WTC11 (cell line): Measurements from ENCODE around the gene XRCC5. TPM values are rescaled to one million over a fixed set of nuclear protein-coding genes. Genes with fewer than 3 reads are reported as not detected.

ENCODE experiments used
- ATAC-seq: fragments of 200-7000 bp; cut with Tn5 transposase; 2 replicates; pipeline ENCODE4 v1.10.0; 2021; ENCODE audit warnings: mild to moderate bottlenecking, moderate library complexity
- CTCF ChIA-PET: fragments of 300-600 bp; sonication (Branson Sonifier 250); formaldehyde crosslinking; loops from one replicate; lab custom pipeline; 2021; ENCODE audit warnings: antibody characterized with exemption; lab: Charles Lee
- POLR2A ChIA-PET: fragments of 350-600 bp; sonication (Branson Sonifier 250); formaldehyde crosslinking; loops from one replicate; lab custom pipeline; 2021; ENCODE audit warnings: antibody characterized with exemption; lab: Charles Lee
- DNase-seq: peaks from one replicate; pipeline ENCODE4 v3.0.0; 2021; ENCODE audit warnings: low spot score
- H3K27ac Mint-ChIP-seq: 2 replicates; pipeline ENCODE4 v1.8.0; 2021; ENCODE audit warnings: mixed read lengths
- H3K27me3 Mint-ChIP-seq: 2 replicates; pipeline ENCODE4 v1.8.0; 2021; ENCODE audit warnings: low read depth, mild to moderate bottlenecking, moderate library complexity, mixed read lengths
- H3K36me3 Mint-ChIP-seq: 2 replicates; pipeline ENCODE4 v1.8.0; 2021; ENCODE audit warnings: mixed read lengths
- H3K4me1 Mint-ChIP-seq: 2 replicates; pipeline ENCODE4 v1.8.0; 2022; ENCODE audit warnings: mixed read lengths
- H3K4me3 Mint-ChIP-seq: 2 replicates; pipeline ENCODE4 v1.8.0; 2021; ENCODE audit warnings: mild to moderate bottlenecking, moderate library complexity, mixed read lengths
- H3K9me3 Mint-ChIP-seq: 2 replicates; pipeline ENCODE4 v1.8.0; 2021; ENCODE audit warnings: mixed read lengths
- ATF1 ChIP-seq: sonication (generic); formaldehyde crosslinking; IDR thresholded peaks from 2 replicates; pipeline ENCODE4 v1.8.1; 2023; ENCODE audit warnings: mild to moderate bottlenecking, moderate library complexity, missing genetic modification reagents
- CREB1 ChIP-seq: sonication (generic); formaldehyde crosslinking; IDR thresholded peaks from 2 replicates; pipeline ENCODE4 v1.8.0; 2023; ENCODE audit warnings: mild to moderate bottlenecking, missing genetic modification reagents
- EMX1 ChIP-seq: fragments of 250-450 bp; sonication (Bioruptor Pico); IDR thresholded peaks from 2 replicates; pipeline ENCODE4 v1.8.0; 2021; ENCODE audit warnings: mild to moderate bottlenecking
- FOXJ3 ChIP-seq: sonication (generic); formaldehyde crosslinking; IDR thresholded peaks from 2 replicates; pipeline ENCODE4 v1.9.0; 2021; ENCODE audit warnings: missing genetic modification reagents, mild to moderate bottlenecking, borderline replicate concordance
- FOXK1 ChIP-seq: sonication (generic); formaldehyde crosslinking; IDR thresholded peaks from 2 replicates; pipeline ENCODE4 v1.8.0; 2022; ENCODE audit warnings: mild to moderate bottlenecking, moderate library complexity, missing genetic modification reagents
- GRHL2 ChIP-seq: fragments of 250-450 bp; sonication (Bioruptor Pico); IDR thresholded peaks from 2 replicates; pipeline ENCODE4 v1.8.0; 2022; ENCODE audit warnings: mild to moderate bottlenecking, moderate library complexity; ENCODE audit not compliant: insufficient replicate concordance, severe bottlenecking
- RELA ChIP-seq: sonication (generic); formaldehyde crosslinking; IDR thresholded peaks from 2 replicates; pipeline ENCODE4 v1.8.1; 2022; ENCODE audit warnings: missing genetic modification reagents, mild to moderate bottlenecking, borderline replicate concordance
- SMAD3 ChIP-seq: sonication (generic); formaldehyde crosslinking; IDR thresholded peaks from 2 replicates; pipeline ENCODE4 v1.8.0; 2022; ENCODE audit warnings: missing genetic modification reagents, mild to moderate bottlenecking, borderline replicate concordance
- ZNF219 ChIP-seq: sonication (generic); formaldehyde crosslinking; IDR thresholded peaks from 2 replicates; pipeline ENCODE4 v1.8.0; 2023; ENCODE audit warnings: missing genetic modification reagents, mild to moderate bottlenecking, borderline replicate concordance
- ZNF232 ChIP-seq: sonication (generic); formaldehyde crosslinking; IDR thresholded peaks from 2 replicates; pipeline ENCODE4 v1.8.0; 2022; ENCODE audit warnings: mild to moderate bottlenecking, missing genetic modification reagents
- ZNF396 ChIP-seq: fragments of 250-450 bp; sonication (Bioruptor Pico); IDR thresholded peaks from 2 replicates; pipeline ENCODE4 v1.8.0; 2021; ENCODE audit warnings: mild to moderate bottlenecking, moderate library complexity, borderline replicate concordance
- ZNF416 ChIP-seq: fragments of 250-450 bp; sonication (Bioruptor Pico); IDR thresholded peaks from 2 replicates; pipeline ENCODE4 v1.9.0; 2021; ENCODE audit warnings: mild to moderate bottlenecking, inconsistent platforms
- total RNA-seq: library from RNA; stranded (reverse); gene quantifications from 3 replicates; pipeline ENCODE4 v1.2.3, GENCODE V29; 2021
- TF ChIP-seq, protein P1 (sequence below): sonication (generic); formaldehyde crosslinking; IDR thresholded peaks from 2 replicates; pipeline ENCODE4 v1.8.1; 2022; ENCODE audit warnings: low read depth, mild to moderate bottlenecking, moderate library complexity, missing genetic modification reagents, borderline replicate concordance
- TF ChIP-seq, protein P2 (sequence below): sonication (generic); formaldehyde crosslinking; IDR thresholded peaks from 2 replicates; pipeline ENCODE4 v1.8.1; 2022; ENCODE audit warnings: mild to moderate bottlenecking, missing genetic modification reagents, moderate library complexity, borderline replicate concordance
- TF ChIP-seq, protein P3 (sequence below): sonication (generic); formaldehyde crosslinking; IDR thresholded peaks from 2 replicates; pipeline ENCODE4 v1.8.0; 2023; ENCODE audit warnings: missing genetic modification reagents
- TF ChIP-seq, protein P4 (sequence below): sonication (generic); formaldehyde crosslinking; IDR thresholded peaks from 2 replicates; pipeline ENCODE4 v1.8.0; 2023; ENCODE audit warnings: missing genetic modification reagents, mild to moderate bottlenecking, borderline replicate concordance
- TF ChIP-seq, protein P5 (sequence below): sonication (generic); formaldehyde crosslinking; IDR thresholded peaks from 2 replicates; pipeline ENCODE4 v1.8.1; 2023; ENCODE audit warnings: mild to moderate bottlenecking, missing genetic modification reagents, moderate library complexity

Gene XRCC5
- total RNA-seq, 1 experiment from 2014 or later = 522 TPM

DNA sequence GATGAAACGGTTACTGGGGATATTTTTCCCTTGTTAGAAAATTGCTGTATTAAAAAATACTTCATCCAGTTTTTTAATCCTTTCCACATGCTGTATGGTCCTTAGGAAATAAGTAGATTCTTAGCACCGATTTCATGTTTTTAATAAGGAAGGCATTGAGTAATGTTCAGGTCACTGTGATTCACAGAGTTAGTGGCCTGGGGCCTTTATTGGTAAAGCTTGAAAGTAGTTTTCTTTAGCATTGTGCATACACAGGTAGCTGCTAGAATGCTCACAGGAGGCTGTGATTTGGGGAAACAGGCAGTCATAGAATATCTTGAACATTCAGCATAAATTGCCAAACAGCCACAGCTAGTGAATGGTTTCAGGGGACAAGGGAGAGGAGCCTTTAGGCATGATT is 79.8 kb downstream of the XRCC5 start (continued):
- TF ChIP-seq, protein P1, sequence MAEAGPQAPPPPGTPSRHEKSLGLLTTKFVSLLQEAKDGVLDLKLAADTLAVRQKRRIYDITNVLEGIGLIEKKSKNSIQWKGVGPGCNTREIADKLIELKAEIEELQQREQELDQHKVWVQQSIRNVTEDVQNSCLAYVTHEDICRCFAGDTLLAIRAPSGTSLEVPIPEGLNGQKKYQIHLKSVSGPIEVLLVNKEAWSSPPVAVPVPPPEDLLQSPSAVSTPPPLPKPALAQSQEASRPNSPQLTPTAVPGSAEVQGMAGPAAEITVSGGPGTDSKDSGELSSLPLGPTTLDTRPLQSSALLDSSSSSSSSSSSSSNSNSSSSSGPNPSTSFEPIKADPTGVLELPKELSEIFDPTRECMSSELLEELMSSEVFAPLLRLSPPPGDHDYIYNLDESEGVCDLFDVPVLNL = no peak
- TF ChIP-seq, protein P2, sequence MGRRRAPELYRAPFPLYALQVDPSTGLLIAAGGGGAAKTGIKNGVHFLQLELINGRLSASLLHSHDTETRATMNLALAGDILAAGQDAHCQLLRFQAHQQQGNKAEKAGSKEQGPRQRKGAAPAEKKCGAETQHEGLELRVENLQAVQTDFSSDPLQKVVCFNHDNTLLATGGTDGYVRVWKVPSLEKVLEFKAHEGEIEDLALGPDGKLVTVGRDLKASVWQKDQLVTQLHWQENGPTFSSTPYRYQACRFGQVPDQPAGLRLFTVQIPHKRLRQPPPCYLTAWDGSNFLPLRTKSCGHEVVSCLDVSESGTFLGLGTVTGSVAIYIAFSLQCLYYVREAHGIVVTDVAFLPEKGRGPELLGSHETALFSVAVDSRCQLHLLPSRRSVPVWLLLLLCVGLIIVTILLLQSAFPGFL (CRISPR knock-in tag) = no peak
- no peak for TF ChIP-seq ZNF232 (CRISPR knock-in tag)
- TF ChIP-seq, all 79 proteins: peak for 0

DNA sequence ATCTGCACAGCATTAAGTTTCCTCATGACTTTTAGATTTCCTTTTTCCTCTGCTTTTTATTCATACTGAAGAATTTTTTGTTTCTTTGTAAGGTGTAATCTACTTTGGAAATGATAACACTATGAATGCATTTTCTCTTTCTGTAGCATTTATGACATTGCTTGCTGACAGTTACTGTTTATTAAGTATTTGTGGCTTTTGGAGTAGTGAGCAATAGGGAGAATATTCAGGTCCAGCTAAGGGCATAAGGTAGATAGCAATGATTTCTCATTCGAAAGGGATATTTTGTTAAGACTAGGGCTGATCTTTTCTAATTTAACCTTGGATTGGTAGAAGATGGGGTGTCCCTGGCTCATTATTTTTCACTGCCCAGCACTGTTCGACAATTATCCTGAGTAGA is 80.3 kb downstream of the XRCC5 start:
- DNase-seq (no peak), ATAC-seq (no peak)
- Mint-ChIP-seq H3K27ac (peak overlapping the region; percentile 6; the same call in 1 of the 2 replicates), H3K27me3 (no peaks in the 10 kb centered on the region), H3K4me3 (no peak overlapping the region), H3K9me3 (no peaks in the 10 kb centered on the region), H3K36me3 (peaks cover 29% of the 10 kb centered on the region), H3K4me1 (peaks cover 45% of the 10 kb centered on the region)
- POLR2A ChIA-PET = no interaction called here
- TF ChIP-seq, protein P3, sequence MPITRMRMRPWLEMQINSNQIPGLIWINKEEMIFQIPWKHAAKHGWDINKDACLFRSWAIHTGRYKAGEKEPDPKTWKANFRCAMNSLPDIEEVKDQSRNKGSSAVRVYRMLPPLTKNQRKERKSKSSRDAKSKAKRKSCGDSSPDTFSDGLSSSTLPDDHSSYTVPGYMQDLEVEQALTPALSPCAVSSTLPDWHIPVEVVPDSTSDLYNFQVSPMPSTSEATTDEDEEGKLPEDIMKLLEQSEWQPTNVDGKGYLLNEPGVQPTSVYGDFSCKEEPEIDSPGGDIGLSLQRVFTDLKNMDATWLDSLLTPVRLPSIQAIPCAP (CRISPR knock-in tag) = no peak
- CTCF ChIA-PET = interaction anchor here (1.9 kb wide), 1 partner anchor 26 kb away, joined by 5 read pairs; no protein-coding TSS in a partner anchor

DNA sequence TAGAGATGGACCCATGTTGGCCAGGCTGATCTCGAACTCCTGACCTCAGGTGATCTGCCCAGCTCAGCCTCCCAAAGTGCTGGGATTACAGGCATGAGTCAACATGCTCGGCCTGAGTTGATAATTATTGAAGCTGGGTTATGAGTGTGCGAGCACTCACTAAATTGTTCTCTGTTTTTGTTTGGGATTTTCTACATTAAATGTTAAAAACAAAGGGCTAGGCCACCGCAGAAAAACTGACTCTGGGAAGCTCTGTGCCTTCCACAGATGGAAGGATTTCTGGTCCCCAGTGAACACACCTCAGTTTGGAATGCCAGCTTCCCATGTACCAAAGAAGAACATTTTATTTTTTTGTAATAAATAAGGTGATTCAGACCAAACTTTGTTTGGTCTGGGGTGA is 83.0 kb downstream of the XRCC5 start:
- Mint-ChIP-seq H3K9me3 (no peaks in the 10 kb centered on the region), H3K4me3 (no peak overlapping the region), H3K4me1 (peaks cover 42% of the 10 kb centered on the region), H3K27ac (no peak overlapping the region), H3K36me3 (peaks cover 55% of the 10 kb centered on the region), H3K27me3 (no peaks in the 10 kb centered on the region)
- POLR2A ChIA-PET = no interaction called here
- DNase-seq = no peak
- ATAC-seq = no peak
- CTCF ChIA-PET = no interaction called here
- TF ChIP-seq ZNF396 = no peak
- no peak for TF ChIP-seq RELA (CRISPR knock-in tag)
- TF ChIP-seq FOXJ3 (CRISPR knock-in tag) = no peak
- no peak for TF ChIP-seq ZNF219 (CRISPR knock-in tag)
- TF ChIP-seq SMAD3 (CRISPR knock-in tag) = no peak
- TF ChIP-seq, protein P4, sequence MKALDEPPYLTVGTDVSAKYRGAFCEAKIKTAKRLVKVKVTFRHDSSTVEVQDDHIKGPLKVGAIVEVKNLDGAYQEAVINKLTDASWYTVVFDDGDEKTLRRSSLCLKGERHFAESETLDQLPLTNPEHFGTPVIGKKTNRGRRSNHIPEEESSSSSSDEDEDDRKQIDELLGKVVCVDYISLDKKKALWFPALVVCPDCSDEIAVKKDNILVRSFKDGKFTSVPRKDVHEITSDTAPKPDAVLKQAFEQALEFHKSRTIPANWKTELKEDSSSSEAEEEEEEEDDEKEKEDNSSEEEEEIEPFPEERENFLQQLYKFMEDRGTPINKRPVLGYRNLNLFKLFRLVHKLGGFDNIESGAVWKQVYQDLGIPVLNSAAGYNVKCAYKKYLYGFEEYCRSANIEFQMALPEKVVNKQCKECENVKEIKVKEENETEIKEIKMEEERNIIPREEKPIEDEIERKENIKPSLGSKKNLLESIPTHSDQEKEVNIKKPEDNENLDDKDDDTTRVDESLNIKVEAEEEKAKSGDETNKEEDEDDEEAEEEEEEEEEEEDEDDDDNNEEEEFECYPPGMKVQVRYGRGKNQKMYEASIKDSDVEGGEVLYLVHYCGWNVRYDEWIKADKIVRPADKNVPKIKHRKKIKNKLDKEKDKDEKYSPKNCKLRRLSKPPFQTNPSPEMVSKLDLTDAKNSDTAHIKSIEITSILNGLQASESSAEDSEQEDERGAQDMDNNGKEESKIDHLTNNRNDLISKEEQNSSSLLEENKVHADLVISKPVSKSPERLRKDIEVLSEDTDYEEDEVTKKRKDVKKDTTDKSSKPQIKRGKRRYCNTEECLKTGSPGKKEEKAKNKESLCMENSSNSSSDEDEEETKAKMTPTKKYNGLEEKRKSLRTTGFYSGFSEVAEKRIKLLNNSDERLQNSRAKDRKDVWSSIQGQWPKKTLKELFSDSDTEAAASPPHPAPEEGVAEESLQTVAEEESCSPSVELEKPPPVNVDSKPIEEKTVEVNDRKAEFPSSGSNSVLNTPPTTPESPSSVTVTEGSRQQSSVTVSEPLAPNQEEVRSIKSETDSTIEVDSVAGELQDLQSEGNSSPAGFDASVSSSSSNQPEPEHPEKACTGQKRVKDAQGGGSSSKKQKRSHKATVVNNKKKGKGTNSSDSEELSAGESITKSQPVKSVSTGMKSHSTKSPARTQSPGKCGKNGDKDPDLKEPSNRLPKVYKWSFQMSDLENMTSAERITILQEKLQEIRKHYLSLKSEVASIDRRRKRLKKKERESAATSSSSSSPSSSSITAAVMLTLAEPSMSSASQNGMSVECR = no peak
- TF ChIP-seq FOXK1 (CRISPR knock-in tag) = no peak
- no peak for TF ChIP-seq EMX1 (CRISPR knock-in tag)
- no peak for TF ChIP-seq CREB1
- no peak for TF ChIP-seq ZNF416
- no peak for TF ChIP-seq ATF1
- no peak for TF ChIP-seq GRHL2 (CRISPR knock-in tag)
- TF ChIP-seq, protein P5, sequence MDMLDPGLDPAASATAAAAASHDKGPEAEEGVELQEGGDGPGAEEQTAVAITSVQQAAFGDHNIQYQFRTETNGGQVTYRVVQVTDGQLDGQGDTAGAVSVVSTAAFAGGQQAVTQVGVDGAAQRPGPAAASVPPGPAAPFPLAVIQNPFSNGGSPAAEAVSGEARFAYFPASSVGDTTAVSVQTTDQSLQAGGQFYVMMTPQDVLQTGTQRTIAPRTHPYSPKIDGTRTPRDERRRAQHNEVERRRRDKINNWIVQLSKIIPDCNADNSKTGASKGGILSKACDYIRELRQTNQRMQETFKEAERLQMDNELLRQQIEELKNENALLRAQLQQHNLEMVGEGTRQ (CRISPR knock-in tag) = no peak
